PC-3 (cell line): Measurements from ENCODE around the gene ZNF326. TPM values are rescaled to one million over a fixed set of nuclear protein-coding genes. Genes with fewer than 3 reads are reported as not detected.

ENCODE experiments used
- ATAC-seq: fragments of 200-7000 bp; cut with Tn5 transposase; 2 replicates; pipeline ENCODE4 v1.9.1; 2020; ENCODE audit warnings: mild to moderate bottlenecking, moderate library complexity
- BruUV-seq: library from RNA; stranded (reverse); fragments of 400-500 nt; replicated peaks from 2 replicates; lab custom pipeline; 2021; lab: Mats Ljungman, UMichigan
- CTCF ChIA-PET: fragments of 300-600 bp; sonication (Branson Sonifier 250); formaldehyde crosslinking; loops from one replicate; lab custom pipeline; 2022; ENCODE audit warnings: antibody characterized with exemption; lab: Charles Lee
- POLR2A ChIA-PET: fragments of 300-600 bp; sonication (Branson Sonifier 250); formaldehyde crosslinking; loops from one replicate; lab custom pipeline; 2022; ENCODE audit warnings: antibody characterized with exemption; ENCODE audit not compliant: unreplicated experiment; lab: Charles Lee
- DNase-seq: peaks from one replicate; pipeline ENCODE4 v3.0.0-alpha.2; 2015
- H2AFZ ChIP-seq: fragments of 300-600 bp; sonication (generic); 2 replicates; pipeline ENCODE4 v1.6.0; 2016; ENCODE audit warnings: antibody characterized with exemption, low read length
- H3F3A ChIP-seq: fragments of 300-600 bp; sonication (generic); one replicate; pipeline ENCODE4 v1.6.0; 2017; ENCODE audit warnings: antibody characterized with exemption, low read length, control low read depth, mild to moderate bottlenecking; ENCODE audit not compliant: unreplicated experiment
- H3K27ac ChIP-seq: fragments of 300-600 bp; sonication (generic); 2 replicates; pipeline ENCODE4 v1.5.1; 2016; ENCODE audit warnings: mild to moderate bottlenecking, low read length
- H3K27me3 ChIP-seq: fragments of 300-600 bp; sonication (generic); 2 replicates; pipeline ENCODE4 v1.6.1; 2016; ENCODE audit warnings: low read length, mixed read lengths
- H3K36me3 ChIP-seq: fragments of 300-600 bp; sonication (generic); 2 replicates; pipeline ENCODE4 v1.6.1; 2016; ENCODE audit warnings: low read depth, mixed run types, low read length, mixed read lengths
- H3K4me1 ChIP-seq: fragments of 300-600 bp; sonication (generic); 2 replicates; pipeline ENCODE4 v1.5.1; 2016; ENCODE audit warnings: low read length; ENCODE audit not compliant: insufficient read depth
- H3K4me2 ChIP-seq: fragments of 300-600 bp; sonication (generic); 2 replicates; pipeline ENCODE4 v1.6.0; 2016; ENCODE audit warnings: low read length
- H3K4me3 ChIP-seq: fragments of 300-600 bp; sonication (generic); 2 replicates; pipeline ENCODE4 v1.5.1; 2016; ENCODE audit warnings: mild to moderate bottlenecking, low read length, mixed read lengths
- H3K79me2 ChIP-seq: fragments of 300-600 bp; sonication (generic); 2 replicates; pipeline ENCODE4 v1.6.1; 2017; ENCODE audit warnings: low read length, mixed read lengths
- H3K9ac ChIP-seq: fragments of 300-600 bp; sonication (generic); 2 replicates; pipeline ENCODE4 v1.6.0; 2016; ENCODE audit warnings: mild to moderate bottlenecking, low read length
- H3K9me2 ChIP-seq: fragments of 300-600 bp; sonication (generic); replicated peaks from 2 replicates; pipeline ENCODE4 v1.6.1; 2016; ENCODE audit warnings: mixed run types, low read length, mixed read lengths
- H3K9me3 ChIP-seq: fragments of 300-600 bp; sonication (generic); 2 replicates; pipeline ENCODE4 v1.6.1; 2016; ENCODE audit warnings: low read length, mixed read lengths
- H4K20me1 ChIP-seq: fragments of 300-600 bp; sonication (generic); 2 replicates; pipeline ENCODE4 v1.6.1; 2016; ENCODE audit warnings: low read length, mixed read lengths
- EZH2 ChIP-seq: fragments of 300-600 bp; sonication (generic); IDR thresholded peaks from one replicate; pipeline ENCODE4 v1.6.1; 2017; ENCODE audit warnings: antibody characterized with exemption, mild to moderate bottlenecking, low read length; ENCODE audit not compliant: unreplicated experiment
- EZH2phosphoT487 ChIP-seq: fragments of 300-600 bp; sonication (generic); IDR thresholded peaks from 2 replicates; pipeline ENCODE4 v1.6.1; 2018; ENCODE audit warnings: mild to moderate bottlenecking, antibody characterized with exemption, low read length, borderline replicate concordance
- intact Hi-C: fragments of 100-400 bp; cut with micrococcal nuclease; formaldehyde crosslinking; loops from 2 replicates; pipeline ENCODE4 v1.9.0; 2023
- total RNA-seq: library from RNA; depleted of rRNA; stranded (reverse); fragments of >200 nt; gene quantifications from 2 replicates; pipeline ENCODE4 v1.2.3, GENCODE V29; 2014
- TF ChIP-seq, protein P1 (sequence below): fragments of 300-600 bp; sonication (generic); conservative IDR thresholded peaks from 2 replicates; pipeline ENCODE4 v1.5.1; 2017; ENCODE audit warnings: antibody characterized with exemption, low read depth, mild to moderate bottlenecking, low read length

Gene ZNF326
- total RNA-seq, 1 experiment from 2014 or later = 7.2 TPM

DNA sequence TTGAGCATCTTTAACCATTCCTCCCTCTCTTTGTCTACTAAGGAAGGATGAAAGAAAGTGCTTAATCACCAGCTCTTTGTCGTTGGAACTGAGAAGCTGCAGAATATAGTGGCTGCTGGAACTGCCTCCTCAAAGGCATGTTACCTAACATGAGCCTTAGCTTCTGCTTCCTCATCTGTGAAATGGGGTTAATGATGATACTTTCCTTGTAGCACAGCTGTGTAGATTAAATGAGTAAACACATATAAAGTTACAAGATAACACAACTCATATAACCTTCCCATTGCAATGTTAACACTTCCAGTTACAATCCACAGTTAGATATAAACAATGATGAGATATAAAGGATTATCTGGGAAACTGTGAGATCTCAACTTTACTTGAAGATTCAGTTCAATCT lies 48.4 kb upstream of the ZNF326 start:
- Histone ChIP-seq H2AFZ (no peak overlapping the region), H3K4me1 (peaks cover 28% of the 10 kb centered on the region), H3K27ac (no peak overlapping the region), H3K9ac (no peak overlapping the region), H3K9me3 (no peaks in the 10 kb centered on the region), H3K36me3 (no peaks in the 10 kb centered on the region), H3K9me2 (no peaks in the 10 kb centered on the region), H3K27me3 (no peaks in the 10 kb centered on the region), H4K20me1 (no peaks in the 10 kb centered on the region), H3K79me2 (no peaks in the 10 kb centered on the region), H3K4me2 (no peak overlapping the region), H3F3A (no peaks in the 10 kb centered on the region), H3K4me3 (no peak overlapping the region)
- TF ChIP-seq, protein P1, sequence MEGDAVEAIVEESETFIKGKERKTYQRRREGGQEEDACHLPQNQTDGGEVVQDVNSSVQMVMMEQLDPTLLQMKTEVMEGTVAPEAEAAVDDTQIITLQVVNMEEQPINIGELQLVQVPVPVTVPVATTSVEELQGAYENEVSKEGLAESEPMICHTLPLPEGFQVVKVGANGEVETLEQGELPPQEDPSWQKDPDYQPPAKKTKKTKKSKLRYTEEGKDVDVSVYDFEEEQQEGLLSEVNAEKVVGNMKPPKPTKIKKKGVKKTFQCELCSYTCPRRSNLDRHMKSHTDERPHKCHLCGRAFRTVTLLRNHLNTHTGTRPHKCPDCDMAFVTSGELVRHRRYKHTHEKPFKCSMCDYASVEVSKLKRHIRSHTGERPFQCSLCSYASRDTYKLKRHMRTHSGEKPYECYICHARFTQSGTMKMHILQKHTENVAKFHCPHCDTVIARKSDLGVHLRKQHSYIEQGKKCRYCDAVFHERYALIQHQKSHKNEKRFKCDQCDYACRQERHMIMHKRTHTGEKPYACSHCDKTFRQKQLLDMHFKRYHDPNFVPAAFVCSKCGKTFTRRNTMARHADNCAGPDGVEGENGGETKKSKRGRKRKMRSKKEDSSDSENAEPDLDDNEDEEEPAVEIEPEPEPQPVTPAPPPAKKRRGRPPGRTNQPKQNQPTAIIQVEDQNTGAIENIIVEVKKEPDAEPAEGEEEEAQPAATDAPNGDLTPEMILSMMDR = no peak
- TF ChIP-seq EZH2phosphoT487 = no peak
- no peak for TF ChIP-seq EZH2
- intact Hi-C loops = no loop called here
- DNase-seq = no peak
- ATAC-seq = no peak
- no TSS peak for BruUV-seq
- POLR2A ChIA-PET = no interaction called here
- CTCF ChIA-PET = no interaction called here

DNA sequence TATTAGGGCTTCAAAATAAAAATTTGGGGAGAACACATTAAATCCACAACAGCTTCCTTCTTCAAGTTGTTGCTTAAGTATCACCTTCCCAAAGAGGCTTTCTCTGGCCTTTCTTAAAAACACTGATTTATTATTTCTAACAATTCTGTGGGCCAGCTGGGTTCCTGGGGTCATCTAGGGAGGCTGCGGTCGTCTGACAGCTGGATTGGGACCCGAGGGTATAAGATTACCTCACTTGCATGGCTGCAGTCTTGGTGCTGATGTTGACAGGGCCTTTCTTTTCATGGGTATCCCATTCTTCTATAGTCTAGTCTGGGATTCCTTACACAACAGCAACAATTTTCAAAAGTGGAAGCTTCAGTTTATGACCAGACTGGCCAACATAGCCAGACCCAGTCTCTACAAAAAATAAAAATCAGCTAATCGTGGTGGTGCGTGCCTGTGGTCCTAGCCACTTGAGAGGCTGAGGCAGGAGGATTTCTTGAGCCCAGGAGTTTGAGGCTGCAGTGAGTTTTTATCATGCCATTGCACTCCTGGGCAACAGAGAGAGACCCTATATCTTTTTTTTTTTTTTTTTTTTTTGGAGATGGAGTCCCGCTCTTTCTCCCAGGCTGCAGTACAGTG lies 46.1 kb upstream of the ZNF326 start:
- no peaks in the 10 kb centered on the region for H3K36me3 ChIP-seq
- DNase-seq (no peak), ATAC-seq (no peak)
- H3K27ac ChIP-seq = no peak overlapping the region
- H3K4me3 ChIP-seq = no peak overlapping the region
- ChIA-PET POLR2A (no interaction called here), CTCF (no interaction called here)
- no peak overlapping the region for H3K4me2 ChIP-seq
- H3K9ac ChIP-seq = no peak overlapping the region
- intact Hi-C loops = no loop called here
- H4K20me1 ChIP-seq = no peaks in the 10 kb centered on the region
- no peaks in the 10 kb centered on the region for H3K9me3 ChIP-seq
- H3K9me2 ChIP-seq = no peaks in the 10 kb centered on the region
- H2AFZ ChIP-seq = no peak overlapping the region
- H3K79me2 ChIP-seq = no peaks in the 10 kb centered on the region
- H3F3A ChIP-seq = no peaks in the 10 kb centered on the region
- BruUV-seq = no TSS peak
- H3K27me3 ChIP-seq = no peaks in the 10 kb centered on the region
- TF ChIP-seq, protein P1 = no peak
- TF ChIP-seq EZH2 = no peak
- no peak for TF ChIP-seq EZH2phosphoT487
- H3K4me1 ChIP-seq = peaks cover 35% of the 10 kb centered on the region

DNA sequence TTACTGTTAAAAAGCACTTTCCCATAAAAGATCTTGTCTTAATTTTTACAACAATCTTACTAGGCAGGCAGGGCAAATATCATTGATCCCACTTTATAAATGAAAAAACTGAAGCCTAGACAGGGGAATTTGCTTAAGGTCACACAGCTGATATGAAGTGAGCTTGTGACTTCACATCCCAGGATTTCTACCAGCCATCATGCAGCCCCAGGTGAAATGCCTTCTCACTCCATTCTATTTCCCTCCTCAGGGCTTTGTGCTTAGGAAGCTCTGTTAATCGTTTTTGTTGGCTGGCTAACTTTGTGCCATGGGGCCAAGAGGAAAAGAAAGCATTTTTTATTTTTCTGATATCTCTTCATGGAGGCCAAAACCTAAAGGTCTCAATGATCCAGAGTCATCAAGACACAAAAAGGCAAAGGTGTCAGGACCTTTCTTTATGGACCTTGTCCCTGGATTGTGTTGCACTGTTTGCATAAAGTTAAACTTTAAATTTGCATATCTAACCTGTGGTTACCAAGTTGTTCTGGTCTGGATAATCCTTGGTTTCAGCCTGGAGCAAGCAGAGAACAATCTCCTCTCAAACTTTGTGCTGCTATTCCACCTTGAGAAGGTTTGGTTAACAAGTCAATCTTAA lies 44.8 kb upstream of the ZNF326 start:
- Histone ChIP-seq H3K4me1 (peaks cover 42% of the 10 kb centered on the region), H3K27ac (no peak overlapping the region), H3K9me3 (no peaks in the 10 kb centered on the region), H3K9me2 (no peaks in the 10 kb centered on the region), H4K20me1 (no peaks in the 10 kb centered on the region), H3K4me3 (no peak overlapping the region), H3K9ac (no peak overlapping the region), H3K36me3 (no peaks in the 10 kb centered on the region), H3K4me2 (no peak overlapping the region), H3F3A (no peaks in the 10 kb centered on the region), H3K27me3 (no peaks in the 10 kb centered on the region), H3K79me2 (no peaks in the 10 kb centered on the region), H2AFZ (no peak overlapping the region)
- ChIA-PET POLR2A (no interaction called here), CTCF (no interaction called here)
- ATAC-seq = no peak
- intact Hi-C loops = loop anchor here (5.0 kb wide), 2 partner anchors 43 to 63 kb away; no protein-coding TSS in a partner anchor
- BruUV-seq = no TSS peak
- TF ChIP-seq, protein P1 = no peak
- no peak for TF ChIP-seq EZH2phosphoT487
- TF ChIP-seq EZH2 = no peak
- DNase-seq = no peak
